CD14-positive monocyte (primary cell): Measurements from ENCODE around the gene HCST. TPM values are rescaled to one million over a fixed set of nuclear protein-coding genes. Genes with fewer than 3 reads are reported as not detected.
A peak's percentile ranks its signal among the peaks of the same experiment; 100 is the strongest.

Experiments
- DNase-seq, 3 donors: peaks; one replicate each; pipeline ENCODE4 v3.0.0-alpha.2; 2011 to 2022
- H2AFZ ChIP-seq: 2 replicates; pipeline ENCODE4 v1.6.0; 2012; ENCODE audit warnings: mild to moderate bottlenecking, low read depth, low read length, inconsistent platforms; ENCODE audit not compliant: insufficient read depth, poor library complexity, severe bottlenecking
- H3K27ac ChIP-seq, 2 donors: 1 replicate in 1 of 2; 2 replicates in 1 of 2; pipeline ENCODE4 v1.5.1; 2012 to 2013; ENCODE audit warnings: low read length in 2 of 2, control low read depth in 1 of 2, inconsistent platforms in 1 of 2, low read depth in 1 of 2, mild to moderate bottlenecking in 1 of 2
- H3K27me3 ChIP-seq, 2 donors: one replicate each; pipeline versions ENCODE4 v1.6.0 to v1.6.1; 2011 to 2013; ENCODE audit warnings: low read length in 2 of 2; ENCODE audit not compliant: control insufficient read depth in 2 of 2, insufficient read depth in 2 of 2
- H3K36me3 ChIP-seq, 2 donors: replicated peaks in 1 of 2; 1 replicate in 1 of 2; 2 replicates in 1 of 2; pipeline versions ENCODE4 v1.5.1 to v1.6.1; 2012 to 2013; ENCODE audit warnings: low read length in 2 of 2, control low read depth in 1 of 2, inconsistent platforms in 1 of 2, mild to moderate bottlenecking in 1 of 2; ENCODE audit not compliant: insufficient read depth in 2 of 2, control insufficient read depth in 1 of 2
- H3K4me1 ChIP-seq, 2 donors: 1 replicate in 1 of 2; 2 replicates in 1 of 2; pipeline versions ENCODE4 v1.5.1 to v1.6.1; 2012 to 2013; ENCODE audit warnings: low read length in 2 of 2, control low read depth in 1 of 2, inconsistent platforms in 1 of 2, mild to moderate bottlenecking in 1 of 2, moderate library complexity in 1 of 2; ENCODE audit not compliant: insufficient read depth in 2 of 2, control insufficient read depth in 1 of 2
- H3K4me2 ChIP-seq: replicated peaks from 2 replicates; pipeline ENCODE3; 2012; ENCODE audit warnings: low read length, moderate library complexity, mild to moderate bottlenecking; ENCODE audit not compliant: poor library complexity, severe bottlenecking; ENCODE audit errors: extremely low read depth
- H3K4me3 ChIP-seq, 3 experiments: fragments of 200-600 bp in 1 of 3; sonication (generic) in 1 of 3; replicated peaks in 1 of 3; 1 replicate in 2 of 3; 2 replicates in 1 of 3; pipeline ENCODE4 v1.5.1; 2011 to 2013; ENCODE audit warnings: low read length in 3 of 3, mild to moderate bottlenecking in 3 of 3, control low read depth in 2 of 3, low read depth in 2 of 3, inconsistent platforms in 1 of 3, moderate library complexity in 1 of 3
- H3K79me2 ChIP-seq: 2 replicates; pipeline ENCODE4 v1.6.0; 2012; ENCODE audit warnings: mild to moderate bottlenecking, control low read depth, inconsistent platforms, low read length, moderate library complexity; ENCODE audit not compliant: insufficient read depth
- H3K9ac ChIP-seq: 2 replicates; pipeline ENCODE4 v1.6.0; 2017; ENCODE audit warnings: low read length, mild to moderate bottlenecking; ENCODE audit not compliant: insufficient read depth, poor library complexity, severe bottlenecking
- H3K9me3 ChIP-seq, 2 donors: replicated peaks in 1 of 2; 1 replicate in 1 of 2; 2 replicates in 1 of 2; pipeline versions ENCODE4 v1.5.1 to v1.6.1; 2012 to 2013; ENCODE audit warnings: low read length in 2 of 2, control low read depth in 1 of 2; ENCODE audit not compliant: control insufficient read depth in 1 of 2, insufficient read depth in 1 of 2
- H4K20me1 ChIP-seq: 2 replicates; pipeline ENCODE4 v1.6.0; 2012; ENCODE audit warnings: mild to moderate bottlenecking, low read length, control low read depth, moderate library complexity; ENCODE audit not compliant: insufficient read depth
- H3K27ac Mint-ChIP-seq, 7 donors: one replicate each; pipeline ENCODE4 v1.8.0; 2020; ENCODE audit warnings: mild to moderate bottlenecking in 7 of 7, mixed read lengths in 7 of 7, moderate library complexity in 6 of 7, inconsistent platforms in 2 of 7
- H3K27me3 Mint-ChIP-seq, 3 donors: one replicate each; pipeline ENCODE4 v1.8.0; 2021 to 2022; ENCODE audit warnings: low read depth in 3 of 3, mild to moderate bottlenecking in 3 of 3, mixed read lengths in 3 of 3, moderate library complexity in 3 of 3, inconsistent platforms in 1 of 3
- H3K36me3 Mint-ChIP-seq, 2 donors: one replicate each; pipeline ENCODE4 v1.8.0; 2020; ENCODE audit warnings: mixed read lengths in 2 of 2, inconsistent platforms in 1 of 2, mild to moderate bottlenecking in 1 of 2
- H3K4me1 Mint-ChIP-seq: one replicate; pipeline ENCODE4 v1.8.0; 2020; ENCODE audit warnings: mild to moderate bottlenecking, mixed read lengths
- H3K4me3 Mint-ChIP-seq, 2 donors: one replicate each; pipeline ENCODE4 v1.8.0; 2020; ENCODE audit warnings: mild to moderate bottlenecking in 2 of 2, mixed read lengths in 2 of 2, moderate library complexity in 1 of 2
- H3K9me3 Mint-ChIP-seq, 7 donors: one replicate each; pipeline ENCODE4 v1.8.0; 2020 to 2022; ENCODE audit warnings: mixed read lengths in 7 of 7, mild to moderate bottlenecking in 6 of 7, moderate library complexity in 6 of 7, inconsistent platforms in 2 of 7
- CTCF ChIP-seq: fragments of 200-600 bp; IDR thresholded peaks from one replicate; pipeline ENCODE4 v1.8.0; 2022; ENCODE audit warnings: antibody characterized with exemption, mild to moderate bottlenecking
- WGBS: methylation state at CpG from one replicate; pipeline ENCODE4 v1.1.5; 2013; ENCODE audit warnings: missing lambda C conversion rate; ENCODE audit not compliant: insufficient coverage; 5-methylcytosine and 5-hydroxymethylcytosine counted together
- intact Hi-C, 2 donors: fragments of 100-400 bp; cut with micrococcal nuclease; formaldehyde crosslinking; loops; one replicate each; pipeline versions ENCODE4 v1.15.0 to v1.15.1; 2023
- polyA plus RNA-seq, 3 donors: library from polyadenylated mRNA; depleted of rRNA in 1 of 3; unstranded in 2 of 3; stranded (reverse) in 1 of 3; fragments of 300-500 nt in 2 of 3; fragments of >200 nt in 1 of 3; fragmentation: Illumina TruSeq in 2 of 3; gene quantifications; 1 replicate in 2 of 3; 2 replicates in 1 of 3; pipeline ENCODE4 v1.2.3, GENCODE V29; 2012 to 2021

The HCST gene
- polyA plus RNA-seq, 3 donors, result 264 to 829 (median 594) TPM

DNA sequence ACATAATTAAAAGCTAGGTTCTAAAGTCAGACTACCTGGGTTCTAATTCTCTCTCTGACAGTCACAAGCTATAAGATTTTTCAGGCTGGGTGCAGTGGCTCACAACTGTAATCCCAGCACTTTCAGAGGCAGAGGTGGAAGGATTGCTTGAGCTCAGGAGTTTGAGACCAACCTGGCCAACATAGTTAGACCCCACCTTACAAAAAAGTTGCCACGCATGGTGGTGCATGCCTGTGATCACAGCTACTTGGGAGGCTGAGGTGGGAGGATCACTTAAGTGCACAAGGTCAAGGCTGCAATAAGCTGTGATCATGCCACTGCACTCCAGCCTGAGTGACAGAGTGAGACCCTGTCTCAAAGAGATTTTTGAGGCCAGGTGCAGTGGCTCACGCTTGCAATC, 8.0 kb upstream of the HCST start:
- no peak for DNase-seq
- peaks cover 97% of the 10 kb centered on the region for H4K20me1 ChIP-seq
- peaks cover 75 to 88% of the 10 kb centered on the region in 2 donors for H3K36me3 ChIP-seq
- no peak overlapping the region for H3K4me2 ChIP-seq
- H3K4me3 ChIP-seq, result no peak overlapping the region
- H3K79me2 ChIP-seq, result peaks cover 72% of the 10 kb centered on the region
- no peak for TF ChIP-seq CTCF
- H3K27me3 ChIP-seq, result no peaks in the 10 kb centered on the region
- peaks cover 14 to 25% of the 10 kb centered on the region in 2 donors for H3K4me1 ChIP-seq
- no peak overlapping the region for H2AFZ ChIP-seq
- 86% methylated on average over 1 of the region's 2 CpGs for WGBS
- H3K4me3 Mint-ChIP-seq, result no peak overlapping the region
- peaks cover 0 to 2% (median 0%) of the 10 kb centered on the region in 7 donors for H3K9me3 Mint-ChIP-seq
- H3K9me3 ChIP-seq, result no peaks in the 10 kb centered on the region
- no peak overlapping the region for H3K27ac ChIP-seq
- H3K9ac ChIP-seq, result no peak overlapping the region
- H3K27ac Mint-ChIP-seq, result peak overlapping the region in 2 of 7 donors; percentile 10 to 40
- H3K27me3 Mint-ChIP-seq, result peaks cover 0 to 1% (median 0%) of the 10 kb centered on the region in 3 donors
- H3K36me3 Mint-ChIP-seq, result peaks cover 75 to 87% of the 10 kb centered on the region in 2 donors
- intact Hi-C loops, result no loop called here
- H3K4me1 Mint-ChIP-seq, result peaks cover 20% of the 10 kb centered on the region

- no peak overlapping the region for H3K4me2 ChIP-seq
- H3K27me3 ChIP-seq, result no peaks in the 10 kb centered on the region
- no peak overlapping the region for H2AFZ ChIP-seq
- peaks cover 83% of the 10 kb centered on the region for H3K79me2 ChIP-seq
- H3K9ac ChIP-seq, result no peak overlapping the region
- no peaks in the 10 kb centered on the region for H3K9me3 ChIP-seq
- peaks cover 0 to 2% (median 0%) of the 10 kb centered on the region in 7 donors for H3K9me3 Mint-ChIP-seq
- H3K4me3 ChIP-seq, result peak overlapping the region in 1 of 3 experiments; percentile 99
- H3K4me1 Mint-ChIP-seq, result peaks cover 22% of the 10 kb centered on the region
- peak overlapping the region; percentile 7 to 31 for H3K27ac ChIP-seq
- peaks cover 61 to 70% of the 10 kb centered on the region in 2 donors for H3K36me3 Mint-ChIP-seq
- TF ChIP-seq CTCF, result no peak
- peaks cover 84% of the 10 kb centered on the region for H4K20me1 ChIP-seq
- DNase-seq, result no peak
- H3K27ac Mint-ChIP-seq, result peak overlapping the region in 3 of 7 donors; percentile 38 to 65 (median 55)
- no peaks in the 10 kb centered on the region for H3K27me3 Mint-ChIP-seq
- H3K4me1 ChIP-seq, result peaks cover 18 to 29% of the 10 kb centered on the region in 2 donors
- WGBS, result 97% methylated on average over 19 of the region's 21 CpGs
- intact Hi-C loops, result no loop called here
- peak overlapping the region in 1 of 2 donors; percentile 24 for H3K4me3 Mint-ChIP-seq
- peaks cover 58 to 71% of the 10 kb centered on the region in 2 donors for H3K36me3 ChIP-seq
Measured at GRCh38 chr19:35895911-35896642, 6.3 kb upstream of the HCST start.
